ENCODE results near the gene CDC42BPB.

DNA sequence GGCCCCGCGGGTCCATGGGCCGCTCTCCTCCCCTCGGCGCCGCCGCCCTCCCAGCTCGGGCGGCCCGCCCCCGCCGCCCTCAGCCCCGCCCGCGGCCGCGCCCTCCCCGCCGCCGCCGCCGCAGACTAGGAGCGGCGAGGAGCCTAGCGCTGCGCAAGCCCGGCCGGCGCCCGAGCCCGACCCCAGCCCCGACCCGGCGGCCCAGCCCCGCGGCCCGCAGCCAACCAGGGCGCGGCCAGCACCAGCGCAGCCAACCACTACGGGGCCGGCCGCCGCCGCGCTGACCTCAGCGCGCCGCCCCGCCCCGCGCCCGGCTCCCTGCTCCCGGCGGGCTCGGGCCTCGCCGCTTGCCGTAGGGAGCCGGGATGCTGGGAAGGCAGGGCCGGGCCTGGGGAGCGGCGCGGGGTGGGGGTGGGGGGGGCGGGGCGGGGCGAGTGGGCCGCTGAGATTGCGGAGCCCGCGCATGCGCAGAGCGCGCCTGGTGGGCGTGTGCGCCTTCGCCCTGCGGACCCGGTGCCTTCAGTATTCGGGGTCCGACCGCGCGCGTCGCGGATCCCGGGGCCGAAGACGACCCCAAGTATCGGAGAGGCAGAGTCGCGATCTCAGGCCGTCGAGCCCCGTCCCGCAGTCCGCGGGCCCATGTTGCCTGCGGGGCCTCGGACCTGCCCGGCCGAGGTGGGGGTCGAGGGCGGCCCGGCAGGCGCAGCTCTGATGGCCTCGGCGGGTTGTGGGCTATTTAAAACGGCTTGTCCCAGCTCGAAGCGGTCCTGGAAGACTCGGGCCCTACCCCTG, at the start of gene CDC42BPB:
- TF ChIP-seq SUZ12 (IDR thresholded peaks at IDR 0.05) = no peak
- TF ChIP-seq FOXM1 (IDR thresholded peaks at IDR 0.05; ENCODE audit: borderline replicate concordance) = no peak
